GM21423 (cell line): ENCODE measurements around the gene PRSS35.
A peak's percentile ranks its signal among the peaks of the same experiment; 100 is the strongest.
"Not testable (repeated sequence)": the region's sequence is repeated elsewhere in the genome, so short reads cannot be mapped to it uniquely, and the experiment has no call there.

Experiments
- ATAC-seq: cut with Tn5 transposase; IDR thresholded peaks from one replicate; pipeline ENCODE4 v1.9.1; 2021; ENCODE audit warnings: mild to moderate bottlenecking, moderate library complexity; ENCODE audit not compliant: unreplicated experiment

PRSS35 gene

GRCh38 chr6:83514866-83515466 lies 2.6 kb downstream of the PRSS35 start:
- peak; percentile 44 for ATAC-seq

- ATAC-seq: no peak
Observed at GRCh38 chr6:83517500-83517899, 5.2 kb downstream of the PRSS35 start.

GRCh38 chr6:83518816-83519480 lies 6.6 kb downstream of the PRSS35 start:
- no peak for ATAC-seq

GRCh38 chr6:83536034-83536646 lies 23.8 kb downstream of the PRSS35 start:
- ATAC-seq: peak; percentile 70

GRCh38 chr6:83536647-83537589 lies 24.6 kb downstream of the PRSS35 start:
- no peak for ATAC-seq

- no peak for ATAC-seq
Observed at GRCh38 chr6:83539678-83540077, 27.3 kb downstream of the PRSS35 start.

GRCh38 chr6:83546636-83547035 lies 34.3 kb downstream of the PRSS35 start:
- no peak for ATAC-seq

- ATAC-seq: not testable (repeated sequence)
Observed at GRCh38 chr6:83550482-83550881, 38.1 kb downstream of the PRSS35 start.

GRCh38 chr6:83551748-83552147 lies 39.4 kb downstream of the PRSS35 start:
- ATAC-seq: not testable (repeated sequence)

GRCh38 chr6:83556871-83557270 lies 44.5 kb downstream of the PRSS35 start:
- no peak for ATAC-seq

- no peak for ATAC-seq
Observed at GRCh38 chr6:83558975-83559374, 46.6 kb downstream of the PRSS35 start.

GRCh38 chr6:83571663-83572185 lies 59.4 kb downstream of the PRSS35 start:
- not testable (repeated sequence) for ATAC-seq

GRCh38 chr6:83574783-83575182 lies 62.4 kb downstream of the PRSS35 start:
- no peak for ATAC-seq
